ENCODE measurements around the gene SUMO3. TPM values are rescaled to one million over a fixed set of nuclear protein-coding genes. Genes with fewer than 3 reads are reported as not detected.
A peak's percentile ranks its signal among the peaks of the same experiment; 100 is the strongest.

The SUMO3 gene
- total and polyA plus RNA-seq, 10 of the 15 experiments (the other 5 are each of a cell fraction or from before 2014, with no cell fraction given), result 14.3 to 164 (median 89.9) TPM

- Histone ChIP-seq H4K20me1 (ENCODE audit: control insufficient read depth, insufficient read depth) (peaks cover 5% of the 10 kb centered on the region; the same call in 1 of the 2 replicates), H3K4me2 (ENCODE audit: control insufficient read depth, insufficient read depth) (peak overlapping the region; percentile 5; the same call in 1 of the 2 replicates), H3K36me3 (ENCODE audit: control insufficient read depth in 2 of 2, insufficient read depth in 2 of 2, low read length in 1 of 2) (peaks cover 12 to 22% of the 10 kb centered on the region in 2 experiments), H3K9me3 (replicated peaks; ENCODE audit: control insufficient read depth, insufficient read depth, low read length) (no peaks in the 10 kb centered on the region), H3K27ac (ENCODE audit: control insufficient read depth, insufficient read depth) (no peak overlapping the region; the same call in 1 of the 2 replicates), H3K4me1 (ENCODE audit: control insufficient read depth, insufficient read depth, low read length) (peaks cover 23% of the 10 kb centered on the region), H3K79me2 (ENCODE audit: control insufficient read depth, insufficient read depth, low read length) (peaks cover 54% of the 10 kb centered on the region), H3K9ac (ENCODE audit: control insufficient read depth, insufficient read depth, low read length) (no peak overlapping the region), H3K27me3 (replicated peaks in 1 of 2; ENCODE audit: control insufficient read depth in 2 of 2, insufficient read depth in 2 of 2, low read length in 1 of 2) (no peaks in the 10 kb centered on the region), H3K4me3 (no peak overlapping the region), H2AFZ (ENCODE audit: control insufficient read depth, low read depth, low read length) (no peak overlapping the region)
- ChIA-PET RAD21 (ENCODE audit: unreplicated experiment) (no interaction called here), SMC1A (ENCODE audit: uncharacterized antibody, unreplicated experiment) (interaction anchor here (0.6 kb wide), 1 partner anchor 70 kb away, joined by 3 read pairs; no protein-coding TSS in a partner anchor), CTCF (no interaction called here), POLR2A (no interaction called here)
- BruUV-seq (replicated peaks), result no TSS peak
- in situ Hi-C loops (cut with MboI) (no loop called here), intact Hi-C loops (cut with micrococcal nuclease; ENCODE audit: unreplicated experiment) (no loop called here)
- TF ChIP-seq MTA2 (IDR thresholded peaks at IDR 0.05; ENCODE audit: low read depth) (peak; percentile 23; the same call in 1 of the 2 replicates), KDM1A (IDR thresholded peaks at IDR 0.05; ENCODE audit: borderline replicate concordance) (no peak), SPI1 (IDR thresholded peaks at IDR 0.05; ENCODE audit: borderline replicate concordance, insufficient read depth, low read depth, low read length) (peak; percentile 83), IKZF1 (conservative IDR thresholded peaks at IDR 0.05) (peak; percentile 45; the same call in 1 of the 2 replicates), BHLHE40 (IDR thresholded peaks at IDR 0.05; ENCODE audit: borderline replicate concordance in 1 of 2, low read depth in 2 of 2, low read length in 1 of 2) (peak in 1 of 2 experiments; percentile 34; a peak in 1 of 4 replicates), RUNX3 (IDR thresholded peaks at IDR 0.05; ENCODE audit: low read length) (peak; percentile 52)
- no peak for FAIRE-seq
- ATAC-seq, result peak; percentile 87
- no peak for DNase-seq (ENCODE audit: low read depth, low spot score)
- 34% methylated on average over 12 of the region's 12 CpGs for WGBS (ENCODE audit: insufficient coverage, insufficient replicate concordance, low lambda C conversion rate, missing lambda C conversion rate)
Measured at GRCh38 chr21:44865561-44866280, 47.9 kb upstream of the SUMO3 start.
